GM12892 (cell line): ENCODE results near the gene KCNK5.

Experiments used
- POLR2A ChIP-seq: IDR thresholded peaks from 2 replicates; pipeline ENCODE4 v1.6.1; 2011; ENCODE audit warnings: low read depth, low read length, control low read depth
- POLR2AphosphoS5 ChIP-seq: IDR thresholded peaks from 2 replicates; pipeline ENCODE4 v1.6.1; 2011; ENCODE audit warnings: low read depth, low read length, control low read depth
- TAF1 ChIP-seq: IDR thresholded peaks from 2 replicates; pipeline ENCODE4 v1.6.1; 2011; ENCODE audit warnings: low read depth, mild to moderate bottlenecking, control low read depth, low read length, borderline replicate concordance

GRCh38 chr6:39221779-39222641, 7.3 kb downstream of the KCNK5 start:
- TF ChIP-seq POLR2A (no peak), POLR2AphosphoS5 (no peak), TAF1 (no peak)
